Stimulated activated CD4-positive, alpha-beta T cell treated with anti-CD3 and anti-CD28 coated beads, Interleukin-15, amount 100 ng/mL, for 48 hours (primary cell): ENCODE data around the gene SGCG.
"Not testable (repeated sequence)": the region's sequence is repeated elsewhere in the genome, so short reads cannot be mapped to it uniquely, and the experiment has no call there.

Experiments used
- DNase-seq, 2 donors: peaks; one replicate each; pipeline ENCODE4 v3.0.0-alpha.2; 2020; ENCODE audit warnings: low read depth in 2 of 2

Gene SGCG

GRCh38 chr13:23205807-23206206 lies 25.0 kb downstream of the SGCG start:
- no peak for DNase-seq

GRCh38 chr13:23212671-23213070 lies 31.9 kb downstream of the SGCG start:
- no peak for DNase-seq

- no peak for DNase-seq
These were observed 50.5 kb downstream of the SGCG start for GRCh38 chr13:23231241-23231640.

GRCh38 chr13:23235994-23236393 lies 55.2 kb downstream of the SGCG start:
- DNase-seq, result no peak

GRCh38 chr13:23243066-23243465 lies 62.3 kb downstream of the SGCG start:
- DNase-seq, result no peak

- not testable (repeated sequence) for DNase-seq
These were observed 67.6 kb downstream of the SGCG start for GRCh38 chr13:23248410-23248809.

- no peak for DNase-seq
These were observed 73.7 kb downstream of the SGCG start for GRCh38 chr13:23254506-23254905.

- no peak for DNase-seq
These were observed 86.8 kb downstream of the SGCG start for GRCh38 chr13:23267571-23267970.

GRCh38 chr13:23268441-23268840 lies 87.7 kb downstream of the SGCG start:
- peak; percentile 1 to 4 for DNase-seq

GRCh38 chr13:23271331-23271730 lies 90.6 kb downstream of the SGCG start:
- DNase-seq, result no peak

- DNase-seq, result no peak
These were observed 92.7 kb downstream of the SGCG start for GRCh38 chr13:23273498-23273897.

- no peak for DNase-seq
These were observed 98.5 kb downstream of the SGCG start for GRCh38 chr13:23279321-23279720.

GRCh38 chr13:23288564-23288963 lies 107.8 kb downstream of the SGCG start:
- DNase-seq, result no peak

- DNase-seq, result no peak
These were observed 108.2 kb downstream of the SGCG start for GRCh38 chr13:23288995-23289394.

- DNase-seq, result no peak
These were observed 109.2 kb downstream of the SGCG start for GRCh38 chr13:23289917-23290357.

- DNase-seq, result no peak
These were observed 111.8 kb downstream of the SGCG start for GRCh38 chr13:23292586-23292985.

- not testable (repeated sequence) for DNase-seq
These were observed 134.1 kb downstream of the SGCG start for GRCh38 chr13:23314837-23315236.

- no peak for DNase-seq
These were observed 139.1 kb downstream of the SGCG start for GRCh38 chr13:23319883-23320224.

GRCh38 chr13:23320926-23321534 lies 140.3 kb downstream of the SGCG start:
- DNase-seq, result no peak

GRCh38 chr13:23321535-23322241 lies 140.9 kb downstream of the SGCG start:
- DNase-seq, result no peak

GRCh38 chr13:23322353-23323336 lies 141.9 kb downstream of the SGCG start:
- no peak for DNase-seq

- no peak for DNase-seq
These were observed 143.3 kb downstream of the SGCG start for GRCh38 chr13:23323946-23324709.
